CD8-positive, alpha-beta memory T cell (primary cell): Measurements from ENCODE around the gene RHBDF2. TPM values are rescaled to one million over a fixed set of nuclear protein-coding genes. Genes with fewer than 3 reads are reported as not detected.
A peak's percentile ranks its signal among the peaks of the same experiment; 100 is the strongest.

Source experiments
- CTCF ChIA-PET: fragments of 350-600 bp; sonication (Branson Sonifier 250); formaldehyde crosslinking; loops from one replicate; lab custom pipeline; 2021; ENCODE audit warnings: antibody characterized with exemption; lab: Charles Lee
- POLR2A ChIA-PET: fragments of 350-600 bp; sonication (Branson Sonifier 250); formaldehyde crosslinking; loops from one replicate; lab custom pipeline; 2021; ENCODE audit warnings: antibody characterized with exemption; lab: Charles Lee
- DNase-seq, 5 donors: peaks; one replicate each; pipeline versions ENCODE4 v3.0.0 to v3.0.0-alpha.2; 2020 to 2022; ENCODE audit warnings: mixed read lengths in 1 of 5
- H3K27ac ChIP-seq: one replicate; pipeline ENCODE4 v1.7.0; 2013; ENCODE audit warnings: low read depth, mild to moderate bottlenecking, low read length, moderate library complexity
- H3K27me3 ChIP-seq: 2 replicates; pipeline ENCODE4 v1.7.0; 2013; ENCODE audit warnings: low read length, mild to moderate bottlenecking; ENCODE audit not compliant: insufficient read depth, poor library complexity, severe bottlenecking
- H3K36me3 ChIP-seq: 2 replicates; pipeline ENCODE4 v1.7.0; 2013; ENCODE audit warnings: mild to moderate bottlenecking, low read length, moderate library complexity; ENCODE audit not compliant: insufficient read depth
- H3K4me1 ChIP-seq: 2 replicates; pipeline ENCODE4 v1.7.0; 2013; ENCODE audit warnings: mild to moderate bottlenecking, low read length, moderate library complexity; ENCODE audit not compliant: insufficient read depth
- H3K4me3 ChIP-seq: 2 replicates; pipeline ENCODE4 v1.7.0; 2013; ENCODE audit warnings: mild to moderate bottlenecking, low read length
- H3K9me3 ChIP-seq: 2 replicates; pipeline ENCODE4 v1.7.0; 2013; ENCODE audit warnings: mild to moderate bottlenecking, low read length
- H3K27ac Mint-ChIP-seq, 8 donors: one replicate each; pipeline ENCODE4 v1.8.0; 2020 to 2021; ENCODE audit warnings: mixed read lengths in 8 of 8, mild to moderate bottlenecking in 6 of 8, inconsistent platforms in 3 of 8, moderate library complexity in 3 of 8
- H3K27me3 Mint-ChIP-seq, 2 donors: one replicate each; pipeline ENCODE4 v1.8.0; 2020 to 2021; ENCODE audit warnings: mixed read lengths in 2 of 2, mild to moderate bottlenecking in 1 of 2, moderate library complexity in 1 of 2
- H3K36me3 Mint-ChIP-seq, 3 donors: one replicate each; pipeline ENCODE4 v1.8.0; 2020 to 2021; ENCODE audit warnings: mixed read lengths in 3 of 3, inconsistent platforms in 1 of 3, mild to moderate bottlenecking in 1 of 3
- H3K4me1 Mint-ChIP-seq, 3 donors: one replicate each; pipeline ENCODE4 v1.8.0; 2020 to 2021; ENCODE audit warnings: mixed read lengths in 3 of 3, inconsistent platforms in 1 of 3, mild to moderate bottlenecking in 1 of 3
- H3K4me3 Mint-ChIP-seq, 7 donors: one replicate each; pipeline ENCODE4 v1.8.0; 2020 to 2021; ENCODE audit warnings: mixed read lengths in 7 of 7, mild to moderate bottlenecking in 6 of 7, moderate library complexity in 4 of 7, inconsistent platforms in 2 of 7
- H3K9me3 Mint-ChIP-seq, 5 donors: one replicate each; pipeline ENCODE4 v1.8.0; 2020 to 2022; ENCODE audit warnings: mixed read lengths in 5 of 5, mild to moderate bottlenecking in 3 of 5, moderate library complexity in 2 of 5, inconsistent platforms in 1 of 5
- polyA plus RNA-seq: library from polyadenylated mRNA; unstranded; fragments of 300-500 nt; fragmentation: Illumina TruSeq; gene quantifications from one replicate; pipeline ENCODE4 v1.2.3, GENCODE V29; 2021
- total RNA-seq, 2 experiments: library from RNA; stranded (reverse); gene quantifications; one replicate each; pipeline ENCODE4 v1.2.3, GENCODE V29; 2021

Gene RHBDF2
- total and polyA plus RNA-seq, 3 experiments from 2014 or later: 38.2 to 42.5 (median 38.4) TPM

DNA sequence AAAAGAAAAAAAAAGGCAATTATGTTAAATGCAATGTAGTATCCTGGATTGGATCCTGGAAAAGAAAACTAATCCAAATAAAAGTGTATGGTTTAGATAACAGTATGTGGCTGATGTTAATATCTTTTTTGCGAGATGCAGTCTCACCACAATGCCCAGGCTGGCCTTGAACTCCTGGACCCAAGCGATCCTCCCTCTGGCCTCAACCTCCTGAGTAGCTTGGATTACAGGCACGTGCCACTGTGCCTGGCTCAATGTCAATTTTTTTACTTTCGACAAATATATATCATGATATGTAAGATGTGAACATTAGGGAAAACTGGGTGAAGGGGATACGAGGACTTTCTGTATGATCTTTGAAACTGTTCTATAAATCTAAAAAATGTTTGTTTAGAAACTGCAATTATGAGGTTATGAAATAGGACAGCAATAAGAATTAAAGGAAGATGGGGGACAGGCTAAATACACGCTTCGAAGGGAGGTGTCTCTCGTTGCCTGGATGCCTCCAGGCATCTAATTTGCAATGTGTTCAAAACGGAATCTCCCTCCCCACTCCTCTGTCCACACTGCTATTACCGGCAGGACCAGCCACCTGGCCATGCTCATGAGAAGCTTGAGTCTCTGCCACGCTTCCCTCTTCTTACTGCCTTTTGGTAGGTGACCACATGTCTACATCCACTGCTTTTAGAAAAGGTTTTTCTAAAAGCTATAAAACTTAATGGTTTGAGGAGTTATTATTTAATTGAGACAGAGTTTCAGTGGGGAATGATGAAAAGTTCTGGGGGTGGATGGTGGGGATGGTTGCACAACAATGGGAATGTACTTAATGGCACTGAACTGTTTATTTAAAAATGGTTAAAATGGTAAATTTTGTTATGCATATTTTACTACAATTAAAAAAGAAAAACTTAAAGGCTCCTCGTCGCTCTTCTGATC is 63.5 kb downstream of the RHBDF2 start:
- ChIA-PET CTCF (no interaction called here), POLR2A (interaction anchor here (0.7 kb wide), 1 partner anchor 699 kb away, joined by 5 read pairs; no protein-coding TSS in a partner anchor)
- peaks cover 34 to 71% (median 61%) of the 10 kb centered on the region in 3 donors for H3K4me1 Mint-ChIP-seq
- peak overlapping the region in 1 of 8 donors; percentile 6 for H3K27ac Mint-ChIP-seq
- DNase-seq: no peak
- Histone ChIP-seq H3K9me3 (no peaks in the 10 kb centered on the region), H3K4me1 (peaks cover 21% of the 10 kb centered on the region), H3K27me3 (no peaks in the 10 kb centered on the region), H3K27ac (no peak overlapping the region), H3K36me3 (no peaks in the 10 kb centered on the region), H3K4me3 (no peak overlapping the region)
- H3K4me3 Mint-ChIP-seq: no peak overlapping the region
- H3K36me3 Mint-ChIP-seq: peaks cover 0 to 20% (median 4%) of the 10 kb centered on the region in 3 donors
- H3K27me3 Mint-ChIP-seq: no peaks in the 10 kb centered on the region
- no peaks in the 10 kb centered on the region for H3K9me3 Mint-ChIP-seq

DNA sequence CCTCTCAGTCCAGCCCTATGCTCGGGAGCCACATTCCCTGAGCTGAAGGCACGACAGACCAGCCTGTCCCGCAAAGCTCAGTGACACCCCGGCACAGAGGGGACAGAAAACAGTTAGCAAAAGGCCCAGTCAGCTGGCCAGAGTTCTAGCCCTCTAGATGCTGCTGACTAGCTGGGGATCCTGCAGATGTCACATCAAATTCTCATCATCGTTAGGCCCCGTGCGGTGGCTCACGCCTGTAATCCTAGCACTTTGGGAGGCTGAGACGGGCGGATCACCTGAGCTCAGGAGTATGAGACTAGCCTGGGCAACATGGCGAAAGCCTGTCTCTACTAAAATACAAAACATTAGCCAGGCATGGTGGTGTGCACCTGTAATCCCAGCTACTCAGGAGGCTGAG is 65.5 kb downstream of the RHBDF2 start:
- H3K36me3 Mint-ChIP-seq: peaks cover 0 to 20% (median 2%) of the 10 kb centered on the region in 3 donors
- no peaks in the 10 kb centered on the region for H3K9me3 ChIP-seq
- H3K27ac Mint-ChIP-seq: no peak overlapping the region
- H3K27ac ChIP-seq: no peak overlapping the region
- no peaks in the 10 kb centered on the region for H3K9me3 Mint-ChIP-seq
- ChIA-PET CTCF (interaction anchor here (0.5 to 1.2 kb wide), 3 partner anchors 38 to 302 kb away, joined by 3 to 5 read pairs (median 3); no protein-coding TSS in a partner anchor), POLR2A (no interaction called here)
- H3K4me3 Mint-ChIP-seq: no peak overlapping the region
- H3K4me1 Mint-ChIP-seq: peaks cover 19 to 60% (median 46%) of the 10 kb centered on the region in 3 donors
- H3K4me3 ChIP-seq: no peak overlapping the region
- H3K36me3 ChIP-seq: no peaks in the 10 kb centered on the region
- H3K4me1 ChIP-seq: peaks cover 5% of the 10 kb centered on the region
- no peaks in the 10 kb centered on the region for H3K27me3 ChIP-seq
- no peaks in the 10 kb centered on the region for H3K27me3 Mint-ChIP-seq
- DNase-seq: no peak

DNA sequence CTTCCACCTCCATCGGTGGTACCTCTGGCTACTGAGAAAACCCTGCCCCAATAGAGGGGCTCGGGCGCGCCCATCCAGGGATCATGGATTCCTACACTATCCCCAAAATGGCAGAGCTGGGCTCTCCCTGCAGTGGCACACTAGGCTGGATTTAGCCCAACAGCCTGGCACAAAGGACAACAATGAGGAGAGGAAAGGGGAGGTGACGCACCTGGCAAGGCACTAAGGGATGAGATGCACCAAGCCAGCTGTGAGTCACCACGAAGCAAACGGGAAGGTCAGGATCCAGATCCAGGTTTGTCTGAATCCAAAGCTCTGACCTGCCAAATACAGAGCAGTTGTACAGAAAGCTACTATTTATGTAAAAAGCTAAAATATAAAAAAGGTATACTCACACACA is 66.4 kb downstream of the RHBDF2 start:
- Histone ChIP-seq H3K27ac (no peak overlapping the region), H3K27me3 (no peaks in the 10 kb centered on the region), H3K36me3 (no peaks in the 10 kb centered on the region), H3K9me3 (no peaks in the 10 kb centered on the region), H3K4me3 (no peak overlapping the region), H3K4me1 (peaks cover 4% of the 10 kb centered on the region)
- CTCF ChIA-PET: interaction anchor here (0.6 to 1.3 kb wide), 2 partner anchors 46 to 1130 kb away, joined by 3 to 6 read pairs; no protein-coding TSS in a partner anchor
- POLR2A ChIA-PET: interaction anchor here (0.6 kb wide), 1 partner anchor 122 kb away, joined by 4 read pairs; no protein-coding TSS in a partner anchor
- H3K36me3 Mint-ChIP-seq: peaks cover 0 to 22% (median 2%) of the 10 kb centered on the region in 3 donors
- DNase-seq: no peak
- no peak overlapping the region for H3K4me3 Mint-ChIP-seq
- H3K9me3 Mint-ChIP-seq: no peaks in the 10 kb centered on the region
- H3K27me3 Mint-ChIP-seq: no peaks in the 10 kb centered on the region
- H3K4me1 Mint-ChIP-seq: peaks cover 20 to 59% (median 49%) of the 10 kb centered on the region in 3 donors
- no peak overlapping the region for H3K27ac Mint-ChIP-seq

DNA sequence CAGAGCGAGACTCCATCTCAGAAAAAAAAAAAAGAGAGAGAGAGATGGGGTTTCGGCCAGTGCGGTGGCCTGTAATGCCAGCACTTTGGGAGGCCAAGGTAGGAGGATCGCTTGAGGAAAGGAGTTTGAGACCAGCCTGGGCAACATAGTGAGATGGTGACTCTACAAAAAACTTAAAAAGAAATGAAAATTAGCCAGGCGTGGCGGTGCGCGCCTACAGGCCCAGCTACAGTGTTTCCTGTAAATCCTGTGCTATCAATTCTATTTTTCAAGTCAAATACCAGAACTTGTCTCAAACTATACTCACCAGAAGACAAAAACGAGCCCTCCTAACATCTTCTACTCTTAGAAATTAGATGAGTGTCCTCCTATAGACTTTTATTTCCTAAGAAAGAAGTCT is 67.5 kb downstream of the RHBDF2 start:
- Histone ChIP-seq H3K27ac (no peak overlapping the region), H3K27me3 (no peaks in the 10 kb centered on the region), H3K36me3 (no peaks in the 10 kb centered on the region), H3K9me3 (no peaks in the 10 kb centered on the region), H3K4me3 (no peak overlapping the region), H3K4me1 (no peaks in the 10 kb centered on the region)
- no peak for DNase-seq
- POLR2A ChIA-PET: no interaction called here
- no peak overlapping the region for H3K27ac Mint-ChIP-seq
- no peaks in the 10 kb centered on the region for H3K9me3 Mint-ChIP-seq
- CTCF ChIA-PET: no interaction called here
- peak overlapping the region in 1 of 7 donors; percentile 10 for H3K4me3 Mint-ChIP-seq
- H3K27me3 Mint-ChIP-seq: no peaks in the 10 kb centered on the region
- peaks cover 15 to 50% (median 39%) of the 10 kb centered on the region in 3 donors for H3K4me1 Mint-ChIP-seq
- peaks cover 0 to 18% (median 2%) of the 10 kb centered on the region in 3 donors for H3K36me3 Mint-ChIP-seq

DNA sequence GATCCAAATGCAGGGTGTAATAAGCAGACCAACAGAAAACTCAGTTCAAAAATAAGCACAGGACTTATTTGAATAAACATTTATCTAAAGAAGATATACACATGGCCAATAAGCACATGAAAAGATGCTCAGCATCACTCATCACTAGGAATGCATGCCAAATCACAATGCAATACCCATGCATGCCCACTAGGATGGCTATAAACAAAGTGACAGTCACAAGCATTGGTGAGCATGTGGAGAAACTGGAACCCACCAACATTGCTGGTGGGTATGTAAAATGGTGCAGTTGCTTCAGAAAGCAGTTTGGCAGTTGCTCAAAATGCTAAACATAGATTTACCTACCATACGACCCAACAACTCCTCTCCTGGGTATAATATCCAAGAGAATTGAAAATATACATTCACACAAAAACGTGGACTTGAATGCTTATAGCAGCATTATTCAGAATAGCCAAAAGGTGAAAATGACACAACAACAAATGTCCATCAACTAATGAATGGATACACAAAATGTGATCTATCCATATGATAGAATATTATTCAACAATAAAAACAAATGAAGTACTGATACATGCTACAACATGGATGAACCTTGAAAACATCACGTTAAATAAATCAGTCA is 68.4 kb downstream of the RHBDF2 start:
- Histone ChIP-seq H3K36me3 (no peaks in the 10 kb centered on the region), H3K4me1 (no peaks in the 10 kb centered on the region), H3K27ac (no peak overlapping the region), H3K9me3 (no peaks in the 10 kb centered on the region), H3K27me3 (no peaks in the 10 kb centered on the region), H3K4me3 (no peak overlapping the region)
- ChIA-PET CTCF (no interaction called here), POLR2A (no interaction called here)
- no peaks in the 10 kb centered on the region for H3K9me3 Mint-ChIP-seq
- H3K4me1 Mint-ChIP-seq: peaks cover 11 to 45% (median 30%) of the 10 kb centered on the region in 3 donors
- no peak overlapping the region for H3K4me3 Mint-ChIP-seq
- H3K27me3 Mint-ChIP-seq: no peaks in the 10 kb centered on the region
- no peak for DNase-seq
- H3K27ac Mint-ChIP-seq: no peak overlapping the region
- H3K36me3 Mint-ChIP-seq: peaks cover 0 to 18% (median 2%) of the 10 kb centered on the region in 3 donors

DNA sequence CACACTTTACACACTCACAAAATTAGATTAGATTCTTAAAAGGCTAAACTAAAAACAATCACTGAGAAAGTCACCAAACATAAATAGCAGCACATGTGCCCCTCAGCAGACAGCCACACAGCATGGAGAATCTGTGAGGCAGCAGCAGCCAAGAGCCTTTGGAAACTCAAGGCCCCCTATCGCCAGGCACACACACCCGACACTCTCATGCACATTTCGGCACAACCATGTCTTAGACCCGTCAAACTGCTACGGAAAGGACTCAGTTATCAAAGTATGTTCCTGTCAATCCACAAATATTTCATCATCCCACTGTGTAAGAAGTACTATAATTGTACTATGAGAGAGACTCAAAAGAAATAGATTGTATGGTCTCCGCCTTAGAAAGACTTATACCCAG is 69.2 kb downstream of the RHBDF2 start:
- Mint-ChIP-seq H3K9me3 (no peaks in the 10 kb centered on the region), H3K4me1 (peaks cover 11 to 45% (median 29%) of the 10 kb centered on the region in 3 donors), H3K27me3 (no peaks in the 10 kb centered on the region), H3K36me3 (peaks cover 0 to 15% (median 2%) of the 10 kb centered on the region in 3 donors), H3K27ac (no peak overlapping the region), H3K4me3 (no peak overlapping the region)
- no peaks in the 10 kb centered on the region for H3K27me3 ChIP-seq
- POLR2A ChIA-PET: no interaction called here
- DNase-seq: no peak
- no peaks in the 10 kb centered on the region for H3K36me3 ChIP-seq
- H3K4me1 ChIP-seq: no peaks in the 10 kb centered on the region
- H3K9me3 ChIP-seq: no peaks in the 10 kb centered on the region
- no peak overlapping the region for H3K27ac ChIP-seq
- no peak overlapping the region for H3K4me3 ChIP-seq
- CTCF ChIA-PET: no interaction called here

DNA sequence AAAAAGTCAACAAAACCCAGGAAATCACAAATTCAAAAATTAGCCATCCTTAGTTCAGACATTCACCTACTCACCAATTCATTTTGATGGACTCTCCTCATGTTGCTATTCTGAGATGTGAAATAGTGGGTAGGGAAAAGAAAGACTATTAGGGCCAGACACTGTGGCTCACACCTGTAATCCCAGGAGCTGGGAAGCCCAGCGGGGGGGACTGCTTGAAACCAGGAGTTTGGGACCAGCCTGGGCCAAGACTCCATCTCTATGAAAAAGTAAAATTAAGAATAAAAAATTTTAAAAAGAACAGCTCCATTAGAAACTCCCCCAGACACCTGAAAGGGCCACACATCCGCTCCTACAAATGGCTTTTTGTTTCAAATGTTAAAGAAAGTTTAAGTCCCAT is 69.7 kb downstream of the RHBDF2 start:
- POLR2A ChIA-PET: no interaction called here
- no peaks in the 10 kb centered on the region for H3K27me3 Mint-ChIP-seq
- H3K36me3 Mint-ChIP-seq: peaks cover 0 to 13% (median 2%) of the 10 kb centered on the region in 3 donors
- CTCF ChIA-PET: interaction anchor here (1.9 kb wide), 1 partner anchor 33 kb away, joined by 7 read pairs; no protein-coding TSS in a partner anchor
- no peak overlapping the region for H3K4me3 ChIP-seq
- peaks cover 9 to 44% (median 32%) of the 10 kb centered on the region in 3 donors for H3K4me1 Mint-ChIP-seq
- no peaks in the 10 kb centered on the region for H3K4me1 ChIP-seq
- H3K9me3 ChIP-seq: no peaks in the 10 kb centered on the region
- no peaks in the 10 kb centered on the region for H3K27me3 ChIP-seq
- no peak overlapping the region for H3K4me3 Mint-ChIP-seq
- H3K27ac ChIP-seq: no peak overlapping the region
- DNase-seq: no peak
- H3K9me3 Mint-ChIP-seq: no peaks in the 10 kb centered on the region
- H3K36me3 ChIP-seq: no peaks in the 10 kb centered on the region
- no peak overlapping the region for H3K27ac Mint-ChIP-seq
